SK-N-SH (cell line): ENCODE results near the gene CTAG1A.
"Not testable (repeated sequence)": the region's sequence is repeated elsewhere in the genome, so short reads cannot be mapped to it uniquely, and the experiment has no call there.

Experiments used
- CHD2 ChIP-seq: fragments of 150-350 bp; IDR thresholded peaks from 2 replicates; pipeline ENCODE4 v1.6.1; 2018; ENCODE audit warnings: low read length; ENCODE audit not compliant: partially characterized antibody
- EP300 ChIP-seq, 2 experiments: IDR thresholded peaks; 2 replicates each; pipeline versions ENCODE4 v1.4.0 to v1.6.1; 2012; ENCODE audit warnings: borderline replicate concordance in 1 of 2, low read depth in 1 of 2, low read length in 1 of 2
- EZH2phosphoT487 ChIP-seq: fragments of 200-600 bp; sonication (generic); IDR thresholded peaks from 2 replicates; pipeline ENCODE4 v1.6.1; 2017; ENCODE audit warnings: low read depth, mixed run types, mild to moderate bottlenecking, antibody characterized with exemption, moderate library complexity, borderline replicate concordance
- GATA2 ChIP-seq: sonication (generic); formaldehyde crosslinking; IDR thresholded peaks from 2 replicates; pipeline ENCODE4 v1.5.0; 2020; ENCODE audit warnings: mild to moderate bottlenecking, missing genetic modification reagents
- PBX3 ChIP-seq: IDR thresholded peaks from 2 replicates; pipeline ENCODE4; 2012
- POLR2AphosphoS5 ChIP-seq: IDR thresholded peaks from 2 replicates; pipeline ENCODE4 v1.6.1; 2012; ENCODE audit warnings: low read depth, low read length
- YY1 ChIP-seq: IDR thresholded peaks from 2 replicates; pipeline ENCODE4 v1.4.0; 2012; ENCODE audit warnings: low read depth, mild to moderate bottlenecking
- TF ChIP-seq, protein P1 (sequence below): fragments of 200-600 bp; sonication (generic); IDR thresholded peaks from 2 replicates; pipeline ENCODE4 v1.6.1; 2017; ENCODE audit warnings: antibody characterized with exemption, mild to moderate bottlenecking, moderate library complexity

DNA sequence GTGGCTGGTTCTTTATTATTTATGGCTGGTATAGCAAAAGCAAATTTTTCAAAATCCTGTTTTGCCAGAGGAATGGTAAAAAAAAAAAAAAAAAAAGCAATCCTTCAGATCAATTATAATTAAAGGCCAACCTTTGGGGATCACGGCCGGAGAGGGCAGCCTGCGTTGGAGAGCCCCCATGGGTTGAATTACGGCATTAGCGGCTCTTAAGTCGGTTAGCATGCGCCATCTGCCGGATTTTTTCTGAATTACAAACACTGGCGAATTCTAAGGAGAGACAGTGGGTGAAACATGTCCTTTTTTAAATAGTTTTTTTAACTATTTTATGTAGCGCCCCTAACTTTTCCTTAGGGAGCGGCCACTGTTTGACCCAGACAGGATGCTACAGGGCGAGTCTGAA, 28.7 kb downstream of the CTAG1A start:
- not testable (repeated sequence) for TF ChIP-seq PBX3; POLR2AphosphoS5; EZH2phosphoT487; YY1; CHD2; GATA2 (CRISPR knock-in tag); EP300 (IDR thresholded peaks at IDR 0.05; ENCODE audit: borderline replicate concordance in 1 of 2, low read depth in 1 of 2, low read length in 1 of 2)
- TF ChIP-seq, protein P1, sequence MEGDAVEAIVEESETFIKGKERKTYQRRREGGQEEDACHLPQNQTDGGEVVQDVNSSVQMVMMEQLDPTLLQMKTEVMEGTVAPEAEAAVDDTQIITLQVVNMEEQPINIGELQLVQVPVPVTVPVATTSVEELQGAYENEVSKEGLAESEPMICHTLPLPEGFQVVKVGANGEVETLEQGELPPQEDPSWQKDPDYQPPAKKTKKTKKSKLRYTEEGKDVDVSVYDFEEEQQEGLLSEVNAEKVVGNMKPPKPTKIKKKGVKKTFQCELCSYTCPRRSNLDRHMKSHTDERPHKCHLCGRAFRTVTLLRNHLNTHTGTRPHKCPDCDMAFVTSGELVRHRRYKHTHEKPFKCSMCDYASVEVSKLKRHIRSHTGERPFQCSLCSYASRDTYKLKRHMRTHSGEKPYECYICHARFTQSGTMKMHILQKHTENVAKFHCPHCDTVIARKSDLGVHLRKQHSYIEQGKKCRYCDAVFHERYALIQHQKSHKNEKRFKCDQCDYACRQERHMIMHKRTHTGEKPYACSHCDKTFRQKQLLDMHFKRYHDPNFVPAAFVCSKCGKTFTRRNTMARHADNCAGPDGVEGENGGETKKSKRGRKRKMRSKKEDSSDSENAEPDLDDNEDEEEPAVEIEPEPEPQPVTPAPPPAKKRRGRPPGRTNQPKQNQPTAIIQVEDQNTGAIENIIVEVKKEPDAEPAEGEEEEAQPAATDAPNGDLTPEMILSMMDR, result not testable (repeated sequence)
